C4-2B (cell line): ENCODE measurements around the gene RNF5.

ENCODE experiments used
- ZFX ChIP-seq: fragments of 450-650 bp; IDR thresholded peaks from 2 replicates; pipeline ENCODE4 v1.6.1; 2017
- TF ChIP-seq, protein P1 (sequence below): fragments of 450-650 bp; conservative IDR thresholded peaks from 2 replicates; pipeline ENCODE4 v1.5.1; 2017; ENCODE audit warnings: mild to moderate bottlenecking

DNA sequence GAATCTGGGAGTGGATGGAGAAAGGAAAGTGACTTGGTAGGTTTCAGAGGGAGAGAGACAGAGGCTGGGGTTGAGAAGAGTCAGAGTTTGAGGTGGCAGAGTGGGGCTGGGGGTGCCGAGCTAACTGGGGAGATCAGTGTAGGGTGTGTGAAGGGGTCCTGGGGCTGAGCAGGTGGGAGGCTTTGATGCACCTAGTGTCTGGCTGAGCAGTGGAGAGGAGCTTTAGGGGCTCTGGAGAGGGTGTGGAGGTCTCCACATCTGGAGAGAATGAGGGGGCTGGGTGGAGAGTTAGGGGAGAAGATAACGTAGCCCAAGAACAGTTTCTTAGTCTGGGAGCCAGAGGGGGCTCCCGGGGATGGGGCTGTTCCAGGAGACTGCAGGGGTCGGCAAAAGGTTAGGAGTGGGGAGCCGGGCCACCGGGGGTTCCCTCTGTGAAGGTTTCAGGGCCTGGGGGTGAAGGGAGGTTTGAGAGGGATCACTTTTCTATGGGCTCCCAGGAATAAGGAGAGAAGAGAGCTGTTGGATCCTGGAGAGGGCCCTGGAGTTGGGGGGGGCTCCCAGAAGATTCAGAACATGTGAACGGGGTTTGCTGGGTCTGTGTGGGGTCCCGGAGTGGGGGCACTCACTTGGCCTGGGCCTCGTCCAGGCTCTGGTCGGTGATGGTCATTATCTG lies 11.0 kb downstream of the RNF5 start:
- TF ChIP-seq, protein P1, sequence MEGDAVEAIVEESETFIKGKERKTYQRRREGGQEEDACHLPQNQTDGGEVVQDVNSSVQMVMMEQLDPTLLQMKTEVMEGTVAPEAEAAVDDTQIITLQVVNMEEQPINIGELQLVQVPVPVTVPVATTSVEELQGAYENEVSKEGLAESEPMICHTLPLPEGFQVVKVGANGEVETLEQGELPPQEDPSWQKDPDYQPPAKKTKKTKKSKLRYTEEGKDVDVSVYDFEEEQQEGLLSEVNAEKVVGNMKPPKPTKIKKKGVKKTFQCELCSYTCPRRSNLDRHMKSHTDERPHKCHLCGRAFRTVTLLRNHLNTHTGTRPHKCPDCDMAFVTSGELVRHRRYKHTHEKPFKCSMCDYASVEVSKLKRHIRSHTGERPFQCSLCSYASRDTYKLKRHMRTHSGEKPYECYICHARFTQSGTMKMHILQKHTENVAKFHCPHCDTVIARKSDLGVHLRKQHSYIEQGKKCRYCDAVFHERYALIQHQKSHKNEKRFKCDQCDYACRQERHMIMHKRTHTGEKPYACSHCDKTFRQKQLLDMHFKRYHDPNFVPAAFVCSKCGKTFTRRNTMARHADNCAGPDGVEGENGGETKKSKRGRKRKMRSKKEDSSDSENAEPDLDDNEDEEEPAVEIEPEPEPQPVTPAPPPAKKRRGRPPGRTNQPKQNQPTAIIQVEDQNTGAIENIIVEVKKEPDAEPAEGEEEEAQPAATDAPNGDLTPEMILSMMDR, result no peak
- TF ChIP-seq ZFX, result no peak
